ENCODE data around the gene PCSK2.

The PCSK2 gene

DNA sequence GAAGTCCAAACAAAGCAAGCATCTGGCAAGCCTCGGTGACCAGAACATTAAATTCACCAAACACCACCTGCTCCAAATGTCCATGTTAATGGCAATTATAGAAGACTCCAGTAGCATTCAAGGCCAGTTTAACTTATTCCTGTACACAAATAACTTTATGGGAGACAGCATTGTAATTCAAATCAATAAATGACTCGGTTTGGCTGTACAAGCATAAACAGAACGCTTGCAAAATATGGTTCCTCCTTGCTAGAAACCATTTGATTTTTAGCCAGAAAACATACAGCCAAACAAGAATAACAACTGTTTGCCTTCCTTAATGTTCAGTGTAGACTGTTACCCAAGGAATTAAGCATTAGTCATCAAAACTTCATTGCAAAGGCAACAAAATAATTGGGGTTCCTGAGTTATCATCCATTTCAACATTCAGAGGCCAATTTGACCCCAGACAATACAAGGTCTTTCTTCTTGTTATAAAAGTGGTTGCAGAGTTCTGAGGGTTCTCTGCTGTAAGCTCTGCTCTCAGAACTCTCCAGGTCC lies 179.3 kb downstream of the PCSK2 start:
- no peak for FAIRE-seq

DNA sequence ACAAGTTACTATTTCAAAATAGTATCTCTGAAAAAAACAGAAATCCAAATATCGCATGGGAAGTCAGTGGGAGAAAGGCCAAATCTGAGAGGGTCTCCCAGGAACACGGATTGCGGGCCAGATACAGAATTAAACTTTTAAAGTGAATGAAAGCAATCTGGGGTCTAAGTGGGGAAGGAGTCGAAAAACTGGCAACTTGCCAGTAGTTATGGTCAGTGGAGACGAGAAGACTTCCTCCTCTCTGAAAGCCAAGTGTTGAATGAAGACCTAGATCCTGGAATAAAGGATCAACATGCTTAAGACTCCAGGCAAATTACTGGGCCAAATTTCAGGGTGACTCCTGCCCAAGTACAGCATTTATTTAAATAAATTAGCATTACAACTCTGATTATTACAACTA lies 180.7 kb downstream of the PCSK2 start:
- no peak for FAIRE-seq

DNA sequence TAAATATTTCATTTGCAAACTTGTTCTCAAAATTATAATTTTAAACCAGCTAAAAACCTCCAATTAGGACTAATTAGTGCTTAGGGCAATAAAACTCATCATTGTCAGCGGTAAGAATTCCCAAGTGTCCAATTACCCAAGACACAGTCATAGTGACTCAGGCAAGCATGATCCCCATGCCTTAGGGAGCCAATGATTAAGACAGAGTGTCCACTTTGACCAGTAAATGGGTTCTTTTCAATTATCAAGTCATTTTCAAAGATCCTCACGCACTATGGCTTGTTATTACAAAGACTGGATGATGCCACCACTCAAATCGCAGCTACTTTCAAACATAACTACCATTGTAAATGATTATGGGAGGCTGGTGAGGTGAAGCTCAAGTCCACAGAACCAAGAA lies 190.4 kb downstream of the PCSK2 start:
- FAIRE-seq, result no peak

DNA sequence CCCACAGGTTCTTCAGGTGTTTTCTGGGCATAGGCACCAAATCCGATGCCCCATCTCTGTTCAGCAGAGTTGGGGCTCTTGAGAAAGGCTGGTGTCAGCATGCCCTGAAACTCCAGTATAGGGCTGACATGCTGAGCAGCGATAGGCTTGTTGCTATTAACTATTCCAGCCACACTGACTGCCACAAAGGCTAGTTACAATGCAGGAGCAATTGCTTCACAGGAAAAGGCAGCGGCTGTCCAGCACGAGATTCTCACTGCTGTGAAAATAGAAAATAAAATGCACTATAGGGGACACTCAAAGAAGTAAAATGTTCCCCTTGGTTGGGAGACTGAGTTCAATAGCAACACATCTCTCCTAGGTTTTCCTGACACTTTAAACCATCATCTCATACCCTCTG lies 191.9 kb downstream of the PCSK2 start:
- FAIRE-seq, result no peak

DNA sequence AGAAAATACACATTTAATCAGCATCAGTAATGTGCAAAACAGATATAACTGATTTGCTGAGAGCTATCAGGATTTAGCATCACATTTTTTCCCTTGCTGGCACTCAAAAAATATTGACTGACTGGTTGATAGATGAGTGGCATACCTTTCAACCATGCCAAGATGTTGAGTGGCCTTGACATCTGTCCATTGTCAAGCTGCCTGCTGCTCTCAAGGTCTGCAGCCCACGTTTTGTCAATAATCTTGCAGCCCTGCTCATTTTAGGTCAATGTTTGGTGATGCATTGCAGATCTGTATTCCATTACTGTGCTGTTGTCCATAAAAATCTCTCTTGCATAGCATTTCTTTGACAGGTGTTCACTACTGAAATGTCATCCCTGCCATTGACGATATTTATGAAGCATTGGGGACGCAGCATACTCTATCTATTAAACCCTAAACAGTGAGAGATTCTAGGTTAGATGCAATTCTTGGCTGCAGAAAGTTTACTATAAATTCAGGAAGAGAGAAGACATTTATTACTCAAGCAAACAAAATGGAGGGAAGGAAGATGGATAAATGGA lies 192.7 kb downstream of the PCSK2 start:
- no peak for FAIRE-seq

DNA sequence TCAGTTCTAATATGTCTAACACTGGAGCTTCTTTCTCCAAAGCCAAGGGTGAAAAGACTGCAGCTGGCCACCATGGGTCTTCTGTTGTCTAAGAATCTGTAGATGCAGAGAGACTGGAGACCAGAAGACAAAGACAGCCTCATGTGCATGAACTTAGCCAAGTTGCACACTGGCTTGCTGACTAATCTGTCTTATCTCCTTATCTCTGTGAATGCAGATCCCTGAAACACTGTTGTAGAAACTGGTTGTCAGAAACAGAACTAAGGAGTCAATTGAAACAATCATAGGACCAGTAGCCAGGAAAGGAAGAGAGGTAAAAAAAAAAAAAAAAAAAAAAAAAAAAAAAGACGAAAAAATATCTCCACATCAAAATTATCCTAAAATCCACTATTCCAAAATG lies 194.7 kb downstream of the PCSK2 start:
- peak; percentile 45 for FAIRE-seq

DNA sequence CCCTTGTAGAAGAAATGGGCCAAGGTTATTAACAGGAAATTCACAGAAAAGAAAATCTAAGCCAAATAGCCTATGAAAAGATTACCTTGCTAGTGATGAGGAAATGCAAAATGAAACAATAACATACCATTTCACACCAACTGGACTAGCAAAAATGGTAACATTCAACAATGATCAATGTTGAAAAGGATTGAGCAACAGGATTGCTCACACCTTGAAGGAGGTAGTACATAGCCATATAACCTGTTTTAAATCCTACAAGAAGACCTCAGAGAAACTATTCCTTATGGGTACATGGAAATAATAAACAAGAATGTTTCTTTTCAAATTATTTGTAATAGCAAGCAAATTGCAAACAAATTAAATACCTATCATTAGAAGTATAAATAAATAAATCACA lies 196.9 kb downstream of the PCSK2 start:
- no peak for FAIRE-seq

DNA sequence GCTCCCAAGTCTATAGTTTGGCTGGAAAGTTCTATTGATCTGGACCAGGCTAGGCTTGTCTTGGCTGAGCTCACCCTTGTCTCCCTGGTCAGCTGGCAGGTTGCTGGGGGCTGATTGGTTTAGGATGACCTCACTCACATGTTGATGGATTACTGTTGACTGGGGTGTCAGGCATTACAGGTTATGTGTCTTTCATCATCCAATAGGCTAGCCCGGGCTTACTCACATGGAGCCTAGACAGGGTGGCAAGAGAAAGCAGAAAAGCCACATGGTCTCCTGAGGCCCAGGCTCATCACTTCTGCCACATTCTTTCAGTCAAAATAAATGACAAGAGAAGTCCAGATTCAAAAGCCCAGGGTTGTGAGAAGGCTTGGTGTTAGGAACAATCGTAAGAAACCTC lies 200.8 kb downstream of the PCSK2 start:
- no peak for FAIRE-seq

DNA sequence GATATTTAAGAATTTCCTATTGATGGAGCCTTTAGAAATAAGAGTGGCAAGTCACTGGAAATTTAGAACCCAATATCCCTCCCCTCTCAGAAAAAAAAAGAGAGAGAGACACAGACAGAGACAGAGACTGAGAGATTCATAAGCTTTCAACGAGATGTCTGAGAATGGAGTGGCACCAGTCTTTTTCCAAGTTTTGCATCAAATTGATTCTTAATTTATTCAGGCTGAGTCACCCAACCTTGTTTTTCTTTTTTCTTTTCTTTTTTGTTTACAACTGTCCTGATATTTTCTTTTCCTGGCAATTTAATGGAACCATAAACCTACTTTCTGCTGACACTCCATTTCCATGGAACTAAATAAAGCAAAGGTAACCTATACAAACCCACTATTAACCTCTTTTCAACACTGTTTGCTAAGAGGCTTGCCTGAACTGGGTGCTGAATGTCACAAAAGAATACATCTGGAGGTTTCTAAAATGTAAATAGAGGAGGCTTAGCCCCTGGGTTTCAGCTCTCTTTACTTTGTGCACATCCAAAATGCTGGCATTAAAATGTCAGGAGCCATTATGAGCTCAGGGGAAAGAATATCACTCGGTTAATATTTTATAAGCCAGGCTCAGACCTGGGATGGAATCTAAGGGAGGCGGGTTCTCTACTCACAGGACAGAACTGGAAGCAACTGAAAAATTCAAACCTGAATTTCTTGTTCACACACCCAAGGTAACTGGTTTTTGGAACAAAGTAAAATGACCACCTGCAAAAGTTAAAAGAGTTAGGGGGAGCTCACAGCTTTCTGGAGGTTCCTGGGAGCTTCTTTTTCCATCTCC lies 203.5 kb downstream of the PCSK2 start:
- FAIRE-seq, result no peak

DNA sequence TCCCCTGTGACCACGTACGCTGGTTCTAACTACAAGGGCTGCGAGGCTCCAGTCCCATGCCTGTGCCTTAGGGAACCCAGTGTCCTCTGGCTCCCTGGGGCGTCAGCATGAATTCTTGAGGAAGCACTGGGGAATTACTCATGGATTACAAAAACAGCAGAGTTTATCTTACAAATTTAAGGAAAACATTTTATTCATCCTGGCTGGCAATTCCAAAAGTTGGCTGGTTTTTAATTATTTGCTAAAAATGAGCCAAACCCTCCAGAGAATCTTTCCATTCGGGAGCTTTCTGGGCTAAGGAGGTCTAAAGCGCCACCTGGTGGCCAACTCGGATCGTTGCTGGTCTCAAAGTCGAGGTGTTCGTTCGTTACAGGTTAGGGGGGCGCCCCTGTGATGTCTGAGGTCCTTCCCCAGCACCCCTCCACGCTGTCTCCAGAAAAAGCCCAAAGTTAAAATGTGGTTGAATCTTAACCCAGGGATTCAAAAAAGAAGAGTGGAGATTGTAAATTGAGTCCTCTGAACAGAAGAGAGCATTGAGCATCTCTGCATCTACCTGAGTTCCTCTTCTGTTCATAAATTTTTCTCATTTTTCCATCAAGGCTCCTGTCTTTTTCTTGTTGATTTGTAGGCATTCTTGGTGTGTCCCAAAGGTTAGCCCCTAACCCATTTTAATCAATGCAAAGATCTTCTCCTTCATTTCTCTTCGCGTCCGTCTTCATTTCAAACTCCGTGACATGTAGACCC lies 205.0 kb downstream of the PCSK2 start:
- peak; percentile 9 for FAIRE-seq

DNA sequence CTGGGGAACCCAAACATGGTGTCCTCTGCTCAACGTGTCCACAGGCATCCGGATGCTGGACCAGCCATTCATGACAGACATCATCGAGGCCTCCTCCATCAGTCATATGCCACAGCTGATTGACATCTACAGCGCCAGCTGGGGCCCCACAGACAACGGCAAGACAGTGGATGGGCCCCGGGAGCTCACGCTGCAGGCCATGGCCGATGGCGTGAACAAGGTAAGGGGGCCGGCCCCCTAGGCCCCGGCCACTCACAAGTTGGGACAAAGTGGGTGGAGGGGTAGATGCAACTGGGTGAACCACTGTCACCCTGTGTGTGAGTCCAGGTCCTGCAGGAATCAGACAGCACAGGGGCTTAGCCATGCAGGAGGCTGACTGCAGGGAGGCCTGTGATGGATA lies 209.8 kb downstream of the PCSK2 start:
- FAIRE-seq, result no peak

DNA sequence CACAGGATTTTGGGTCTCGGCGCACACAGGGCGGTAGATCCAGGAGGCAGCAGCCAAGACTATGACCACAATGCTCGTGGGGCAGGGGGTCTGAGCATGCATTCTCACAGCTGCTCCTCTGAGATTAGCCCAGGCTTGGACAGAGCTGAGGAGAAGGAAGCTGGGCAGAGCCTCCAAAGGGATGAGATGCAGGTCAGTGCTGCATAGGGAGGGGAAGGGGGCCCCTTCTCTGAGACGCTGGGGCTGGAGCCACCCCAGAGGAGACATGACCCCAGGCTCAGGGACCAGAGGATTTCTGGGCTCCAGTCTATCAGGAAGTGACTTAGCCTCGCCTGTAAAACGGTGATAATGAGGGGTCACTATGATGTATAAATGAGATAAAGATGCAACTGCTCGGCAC lies 210.4 kb downstream of the PCSK2 start:
- FAIRE-seq, result no peak

DNA sequence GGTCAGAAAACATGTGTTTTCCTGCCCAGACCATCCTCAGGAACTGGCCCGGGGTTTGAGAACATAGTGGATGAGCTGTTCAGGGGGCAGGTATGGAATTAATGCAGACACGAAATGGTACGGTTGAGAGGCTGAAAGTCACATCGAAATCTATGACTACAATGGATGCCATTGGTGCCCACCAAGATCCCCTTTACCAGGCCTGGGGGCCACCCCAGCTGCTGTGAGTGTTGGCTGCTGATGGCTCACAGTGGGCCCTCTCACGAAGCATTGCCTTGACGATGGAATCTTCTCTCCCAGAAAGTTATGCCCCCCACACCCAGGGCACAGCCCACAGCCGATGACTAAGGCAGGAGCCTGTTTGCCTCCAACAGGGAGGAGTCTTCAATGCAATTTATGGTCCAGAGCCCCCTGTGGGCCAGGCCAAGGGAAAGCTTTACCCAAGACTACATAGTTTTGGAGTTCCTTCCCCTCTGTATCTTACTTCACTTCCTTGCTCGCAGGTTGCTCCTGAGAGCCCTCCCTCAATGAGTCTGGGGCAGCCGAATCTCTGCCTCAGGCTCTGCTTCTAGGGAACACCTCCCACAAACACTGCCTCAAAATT lies 211.7 kb downstream of the PCSK2 start:
- FAIRE-seq, result no peak

DNA sequence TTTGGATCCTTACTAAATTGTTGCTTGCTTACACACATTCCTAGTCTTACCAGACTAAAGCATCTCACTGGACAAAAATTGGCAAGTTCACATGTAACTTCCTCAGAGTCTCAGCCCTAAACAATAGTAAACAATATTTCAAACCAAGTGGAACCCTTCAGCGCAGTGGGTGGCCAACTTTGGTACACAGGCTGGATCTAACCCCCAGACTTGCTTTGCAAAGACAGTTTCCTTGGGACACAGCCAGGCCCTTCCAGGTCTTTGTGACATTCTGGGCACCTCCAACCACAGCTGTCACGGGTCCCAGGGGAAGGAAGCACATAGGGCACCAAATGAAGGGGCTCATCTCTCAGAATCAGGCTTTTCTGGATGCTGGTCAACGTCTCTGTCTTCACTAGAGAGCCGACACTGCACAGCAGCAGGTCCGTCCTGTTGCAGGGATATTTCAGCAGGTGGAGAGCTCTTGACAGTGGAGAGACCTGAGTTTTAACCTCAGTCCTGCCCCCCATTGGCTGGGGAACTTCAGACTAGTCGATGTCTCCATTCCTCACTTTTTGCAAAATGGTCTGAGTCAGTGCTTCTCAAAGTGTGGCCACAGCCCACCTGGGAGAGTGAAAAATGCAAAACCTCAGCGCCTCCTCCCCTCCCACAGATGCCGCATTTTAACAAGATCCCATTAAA lies 212.9 kb downstream of the PCSK2 start:
- FAIRE-seq, result no peak

DNA sequence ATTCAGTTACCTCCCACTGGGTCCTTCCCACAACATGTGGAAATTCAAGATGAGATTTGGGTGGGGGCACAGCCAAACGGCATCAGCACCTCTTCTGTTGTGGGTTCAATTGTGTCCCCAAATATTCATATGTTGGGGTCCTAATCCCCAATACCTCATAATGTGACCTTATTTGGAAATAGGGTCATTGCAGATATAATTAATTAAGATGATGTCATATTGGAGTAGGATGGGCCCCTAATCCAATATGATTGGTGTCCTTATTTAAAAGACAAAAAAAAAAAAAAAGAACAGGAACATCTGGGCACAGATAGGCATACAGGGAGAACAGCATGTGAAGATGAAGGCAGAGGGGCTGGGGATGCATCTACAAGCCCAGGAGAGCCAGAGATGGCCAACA lies 214.9 kb downstream of the PCSK2 start:
- no peak for FAIRE-seq

DNA sequence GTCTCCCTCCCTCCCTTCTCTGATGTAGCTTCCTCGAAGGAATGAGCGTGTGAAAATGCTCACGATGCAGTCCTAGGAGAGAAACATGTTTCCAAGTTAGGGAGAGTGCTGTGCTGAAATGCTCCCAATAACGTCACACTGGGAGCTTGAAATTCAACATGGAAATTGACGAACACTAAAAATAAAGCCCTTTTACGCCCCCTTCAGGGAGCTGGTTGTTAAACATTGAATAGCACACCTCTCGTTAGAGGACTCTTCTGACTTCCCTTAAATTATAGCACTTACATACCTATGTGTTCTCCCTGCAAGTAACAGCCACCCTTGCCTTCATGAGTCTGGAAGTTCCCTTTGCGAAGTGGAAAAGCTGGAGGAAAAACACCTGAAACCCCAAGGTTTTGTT lies 215.7 kb downstream of the PCSK2 start:
- FAIRE-seq, result no peak

DNA sequence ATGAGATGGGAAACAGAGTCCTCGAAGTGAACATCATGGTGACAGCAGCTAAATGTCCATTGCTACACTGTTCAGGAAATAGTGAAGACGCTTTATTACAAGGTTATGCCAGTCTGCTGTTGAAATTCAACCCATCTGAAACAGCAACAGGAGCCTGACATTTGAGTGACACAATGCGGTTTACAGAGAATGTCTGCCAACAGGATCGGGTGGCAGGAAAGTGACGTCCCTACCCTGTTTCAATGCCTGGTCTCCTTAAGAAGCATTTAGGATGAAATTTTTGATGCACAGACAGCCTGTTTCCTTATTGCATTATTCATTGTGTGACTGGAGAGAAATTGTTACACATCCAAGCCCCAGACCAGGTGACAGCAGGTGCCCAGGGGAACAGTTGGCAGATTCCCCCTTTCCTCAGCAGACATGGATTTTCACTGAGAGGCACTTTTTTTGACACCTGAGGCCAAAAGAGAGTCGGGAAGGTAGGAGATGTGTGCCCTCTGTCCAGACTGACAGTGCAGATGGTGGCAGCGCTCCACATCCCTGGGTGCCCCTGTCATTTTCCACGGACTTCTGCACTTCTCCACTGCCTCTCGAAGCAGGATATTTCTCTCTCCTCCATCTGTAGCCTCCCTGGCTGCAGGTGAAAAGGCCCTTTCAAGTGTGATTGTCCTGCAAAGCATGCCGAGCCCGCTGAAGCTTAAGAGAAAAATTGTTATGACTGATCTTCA lies 216.5 kb downstream of the PCSK2 start:
- FAIRE-seq, result no peak

DNA sequence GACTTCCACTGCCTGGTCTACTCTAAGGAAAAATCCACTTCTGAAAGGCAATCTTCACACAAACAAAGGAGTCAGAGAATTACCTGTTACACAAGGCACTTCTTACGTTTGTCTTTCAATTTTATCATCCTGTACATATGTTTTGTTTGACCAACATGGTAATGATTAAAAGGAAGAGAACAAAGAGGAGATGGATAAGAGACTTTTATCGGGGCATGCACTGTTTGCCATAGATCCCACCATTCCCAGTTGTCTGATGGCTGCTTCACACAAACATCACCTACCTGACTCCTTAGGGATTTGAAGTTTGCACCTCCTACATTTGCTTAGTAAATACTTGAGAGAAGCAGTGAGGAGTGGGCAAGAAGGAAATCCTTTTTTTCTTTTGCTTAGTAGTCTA lies 217.3 kb downstream of the PCSK2 start:
- FAIRE-seq, result no peak

DNA sequence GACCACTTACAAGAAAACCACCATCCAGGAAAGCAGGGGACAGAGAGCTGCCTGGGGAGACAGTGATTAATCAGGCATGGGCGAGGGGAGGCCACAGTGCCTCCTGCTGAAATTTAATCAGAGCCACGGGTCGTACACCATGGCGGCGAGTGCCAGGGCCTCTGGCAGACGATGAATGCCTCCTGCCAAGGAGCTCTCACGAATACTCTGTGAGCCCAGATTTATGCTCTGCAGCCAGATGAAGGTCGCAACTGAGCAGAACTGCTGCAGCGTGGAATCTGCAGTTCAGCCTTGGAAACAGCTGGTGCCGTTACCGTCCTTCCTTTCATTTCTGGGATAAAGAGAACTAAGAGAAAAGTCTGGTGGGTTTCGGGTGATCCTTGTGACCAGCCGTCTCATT lies 218.7 kb downstream of the PCSK2 start:
- FAIRE-seq, result no peak

DNA sequence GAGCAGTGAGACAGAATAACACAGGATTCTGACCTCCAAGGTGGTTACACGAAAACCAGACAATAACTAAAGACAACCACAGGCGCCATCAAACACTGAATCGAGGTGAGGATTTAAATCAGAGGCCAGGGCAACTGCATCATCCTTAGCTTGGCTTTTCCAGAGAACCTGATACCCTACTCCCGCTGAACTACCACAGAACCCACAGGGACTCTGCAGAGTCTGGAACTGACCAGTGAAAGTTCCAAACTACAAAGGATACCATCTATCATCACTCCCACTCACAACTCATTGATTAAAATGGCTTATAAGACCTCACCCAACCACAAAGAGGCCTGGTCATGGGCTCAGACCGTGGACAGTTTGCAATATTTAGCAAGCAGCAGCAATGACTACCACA lies 219.3 kb downstream of the PCSK2 start:
- no peak for FAIRE-seq

DNA sequence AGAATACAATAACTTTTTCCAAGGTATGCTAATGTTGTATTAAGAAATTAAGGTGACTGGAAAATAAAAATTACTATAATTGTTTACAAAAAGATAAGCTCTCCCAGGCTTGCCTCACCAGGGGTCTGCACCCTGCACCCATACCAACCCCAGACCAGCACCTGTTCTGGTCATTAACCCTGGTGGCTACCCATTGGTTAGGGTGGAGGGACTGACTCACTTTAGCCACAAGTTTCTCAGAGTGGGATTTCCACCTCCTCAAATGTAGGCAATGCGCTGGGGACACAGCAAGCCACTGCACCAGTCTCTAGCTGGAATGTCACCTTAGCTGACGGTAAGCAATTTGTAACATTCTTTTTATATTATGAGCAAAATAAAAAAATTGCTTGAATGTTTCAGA lies 221.2 kb downstream of the PCSK2 start:
- FAIRE-seq, result no peak

DNA sequence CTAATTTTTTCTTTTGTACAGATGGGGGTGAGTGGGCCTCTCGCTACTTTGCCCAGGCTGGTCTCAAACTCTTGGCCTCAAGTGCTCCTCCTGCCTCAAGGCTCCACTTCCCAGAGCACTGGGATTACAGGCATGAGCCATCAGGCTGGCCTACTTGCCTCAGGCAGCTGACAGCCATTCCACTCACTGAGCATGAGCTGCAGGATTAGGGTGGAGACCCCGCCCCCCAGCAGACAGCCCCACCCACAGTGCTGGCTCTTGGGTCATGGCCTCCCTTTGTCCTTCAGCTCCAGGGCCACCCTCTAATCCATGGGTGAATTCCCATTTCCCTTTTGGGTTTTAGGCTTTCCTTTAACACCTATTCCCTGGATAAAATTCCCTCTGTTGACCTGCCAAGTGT lies 222.2 kb downstream of the PCSK2 start:
- FAIRE-seq, result no peak

All from islet of Langerhans (tissue), 1 donor.